ENCODE measurements around the gene C9.

GRCh38 chr5:39255406-39255805 is 108.9 kb downstream of the C9 start:
- TF ChIP-seq CTCF (IDR thresholded peaks at IDR 0.05) (no peak), POLR2A (IDR thresholded peaks at IDR 0.05) (no peak)
